ENCODE measurements around the gene DYNC1I1. TPM values are rescaled to one million over a fixed set of nuclear protein-coding genes. Genes with fewer than 3 reads are reported as not detected.

DYNC1I1 gene
- polyA plus RNA-seq, 1 donor from 2014 or later = 28.9 TPM

DNA sequence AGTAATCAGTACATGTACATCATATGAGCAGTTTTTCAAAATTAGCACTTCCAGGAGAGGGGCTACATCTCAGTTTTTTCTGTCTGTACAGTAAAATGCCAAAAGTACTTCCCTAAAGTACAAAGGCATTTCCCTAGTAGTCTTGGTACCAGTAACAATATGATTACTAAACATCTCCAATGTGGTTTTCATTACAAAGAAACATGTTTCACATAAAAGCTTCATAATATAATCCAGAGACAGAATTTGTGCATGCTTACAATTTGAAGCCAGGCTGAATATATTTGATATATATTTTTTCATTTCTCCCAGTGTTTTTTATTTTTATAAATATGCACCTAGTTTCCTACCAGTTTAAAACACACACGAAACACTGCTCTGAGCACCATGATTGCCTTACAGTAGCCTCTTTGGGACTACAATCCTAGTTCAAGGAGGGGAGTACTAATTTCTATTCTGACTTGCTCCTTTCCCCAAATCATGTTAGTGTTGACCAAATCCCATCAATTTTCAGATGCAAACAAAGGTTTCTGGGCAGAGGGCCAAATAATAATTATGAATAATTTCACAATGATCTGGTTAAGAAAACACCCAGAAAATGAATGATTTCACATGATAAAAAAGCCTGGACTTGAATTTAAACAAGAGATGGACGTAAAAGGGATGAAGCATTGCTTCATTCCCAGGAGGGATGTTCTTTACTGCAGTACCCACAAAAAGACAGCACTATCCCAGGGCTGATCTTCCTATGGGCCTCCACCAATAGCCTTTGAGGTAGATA lies 348.3 kb downstream of the DYNC1I1 start:
- H3K9me3 ChIP-seq (ENCODE audit: low read length) = no peaks in the 10 kb centered on the region
- no peak overlapping the region for H2AFZ ChIP-seq (ENCODE audit: low read depth, low read length)
- no peaks in the 10 kb centered on the region for H3K79me2 ChIP-seq (replicated peaks; ENCODE audit: insufficient read depth, low read length)
- no peaks in the 10 kb centered on the region for H3K9me2 ChIP-seq (ENCODE audit: insufficient read depth, low read length)
- H3K27ac ChIP-seq (ENCODE audit: low read length) = no peak overlapping the region
- H3K4me2 ChIP-seq (ENCODE audit: low read length) = no peak overlapping the region
- H3K4me3 ChIP-seq (ENCODE audit: low read length) = no peak overlapping the region
- H4K20me1 ChIP-seq (ENCODE audit: insufficient read depth) = no peaks in the 10 kb centered on the region
- H3K9ac ChIP-seq (ENCODE audit: low read length) = no peak overlapping the region
- no peaks in the 10 kb centered on the region for H3K27me3 ChIP-seq (ENCODE audit: insufficient read depth, low read depth, low read length)
- TF ChIP-seq TAF1 (IDR thresholded peaks at IDR 0.05; ENCODE audit: low read depth) (no peak), SMC3 (conservative IDR thresholded peaks at IDR 0.05; ENCODE audit: poor library complexity) (no peak), EZH2 (IDR thresholded peaks at IDR 0.05; ENCODE audit: borderline replicate concordance, insufficient read depth, low read length, poor library complexity, severe bottlenecking) (no peak), EP300 (conservative IDR thresholded peaks at IDR 0.05; ENCODE audit: poor library complexity, severe bottlenecking) (no peak), POLR2AphosphoS5 (IDR thresholded peaks at IDR 0.05) (no peak), MXI1 (conservative IDR thresholded peaks at IDR 0.05; ENCODE audit: poor library complexity, severe bottlenecking) (no peak), RAD21 (conservative IDR thresholded peaks at IDR 0.05) (no peak)
- TF ChIP-seq, protein P1, sequence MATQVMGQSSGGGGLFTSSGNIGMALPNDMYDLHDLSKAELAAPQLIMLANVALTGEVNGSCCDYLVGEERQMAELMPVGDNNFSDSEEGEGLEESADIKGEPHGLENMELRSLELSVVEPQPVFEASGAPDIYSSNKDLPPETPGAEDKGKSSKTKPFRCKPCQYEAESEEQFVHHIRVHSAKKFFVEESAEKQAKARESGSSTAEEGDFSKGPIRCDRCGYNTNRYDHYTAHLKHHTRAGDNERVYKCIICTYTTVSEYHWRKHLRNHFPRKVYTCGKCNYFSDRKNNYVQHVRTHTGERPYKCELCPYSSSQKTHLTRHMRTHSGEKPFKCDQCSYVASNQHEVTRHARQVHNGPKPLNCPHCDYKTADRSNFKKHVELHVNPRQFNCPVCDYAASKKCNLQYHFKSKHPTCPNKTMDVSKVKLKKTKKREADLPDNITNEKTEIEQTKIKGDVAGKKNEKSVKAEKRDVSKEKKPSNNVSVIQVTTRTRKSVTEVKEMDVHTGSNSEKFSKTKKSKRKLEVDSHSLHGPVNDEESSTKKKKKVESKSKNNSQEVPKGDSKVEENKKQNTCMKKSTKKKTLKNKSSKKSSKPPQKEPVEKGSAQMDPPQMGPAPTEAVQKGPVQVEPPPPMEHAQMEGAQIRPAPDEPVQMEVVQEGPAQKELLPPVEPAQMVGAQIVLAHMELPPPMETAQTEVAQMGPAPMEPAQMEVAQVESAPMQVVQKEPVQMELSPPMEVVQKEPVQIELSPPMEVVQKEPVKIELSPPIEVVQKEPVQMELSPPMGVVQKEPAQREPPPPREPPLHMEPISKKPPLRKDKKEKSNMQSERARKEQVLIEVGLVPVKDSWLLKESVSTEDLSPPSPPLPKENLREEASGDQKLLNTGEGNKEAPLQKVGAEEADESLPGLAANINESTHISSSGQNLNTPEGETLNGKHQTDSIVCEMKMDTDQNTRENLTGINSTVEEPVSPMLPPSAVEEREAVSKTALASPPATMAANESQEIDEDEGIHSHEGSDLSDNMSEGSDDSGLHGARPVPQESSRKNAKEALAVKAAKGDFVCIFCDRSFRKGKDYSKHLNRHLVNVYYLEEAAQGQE (IDR thresholded peaks at IDR 0.05; ENCODE audit: borderline replicate concordance) = no peak
- TF ChIP-seq, protein P2, sequence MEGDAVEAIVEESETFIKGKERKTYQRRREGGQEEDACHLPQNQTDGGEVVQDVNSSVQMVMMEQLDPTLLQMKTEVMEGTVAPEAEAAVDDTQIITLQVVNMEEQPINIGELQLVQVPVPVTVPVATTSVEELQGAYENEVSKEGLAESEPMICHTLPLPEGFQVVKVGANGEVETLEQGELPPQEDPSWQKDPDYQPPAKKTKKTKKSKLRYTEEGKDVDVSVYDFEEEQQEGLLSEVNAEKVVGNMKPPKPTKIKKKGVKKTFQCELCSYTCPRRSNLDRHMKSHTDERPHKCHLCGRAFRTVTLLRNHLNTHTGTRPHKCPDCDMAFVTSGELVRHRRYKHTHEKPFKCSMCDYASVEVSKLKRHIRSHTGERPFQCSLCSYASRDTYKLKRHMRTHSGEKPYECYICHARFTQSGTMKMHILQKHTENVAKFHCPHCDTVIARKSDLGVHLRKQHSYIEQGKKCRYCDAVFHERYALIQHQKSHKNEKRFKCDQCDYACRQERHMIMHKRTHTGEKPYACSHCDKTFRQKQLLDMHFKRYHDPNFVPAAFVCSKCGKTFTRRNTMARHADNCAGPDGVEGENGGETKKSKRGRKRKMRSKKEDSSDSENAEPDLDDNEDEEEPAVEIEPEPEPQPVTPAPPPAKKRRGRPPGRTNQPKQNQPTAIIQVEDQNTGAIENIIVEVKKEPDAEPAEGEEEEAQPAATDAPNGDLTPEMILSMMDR (IDR thresholded peaks at IDR 0.05; ENCODE audit: poor library complexity, severe bottlenecking) = no peak
- no peaks in the 10 kb centered on the region for H3F3A ChIP-seq (ENCODE audit: insufficient read depth, low read length, poor library complexity, severe bottlenecking)
- no peaks in the 10 kb centered on the region for H3K36me3 ChIP-seq (ENCODE audit: insufficient read depth, low read length)

DNA sequence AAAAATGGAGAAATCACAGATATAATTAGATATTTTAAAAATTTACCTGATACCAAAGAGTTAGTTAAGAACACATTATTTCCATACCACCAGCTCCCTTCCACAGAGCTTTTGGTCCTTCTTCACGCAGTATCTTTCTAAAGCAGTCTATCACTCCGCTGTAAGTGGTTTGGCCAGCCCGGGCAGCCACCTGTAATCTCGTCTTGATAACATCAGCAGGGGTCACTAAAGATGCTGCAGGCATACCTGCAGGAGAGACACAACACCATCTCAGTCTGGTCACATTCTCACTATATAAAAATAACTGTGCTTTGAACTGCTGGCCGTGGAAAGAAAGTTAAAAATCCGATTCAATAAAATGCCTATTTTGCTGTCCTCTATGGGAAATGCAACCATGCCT lies 349.4 kb downstream of the DYNC1I1 start:
- H3F3A ChIP-seq (ENCODE audit: insufficient read depth, low read length, poor library complexity, severe bottlenecking) = no peaks in the 10 kb centered on the region
- H3K27ac ChIP-seq (ENCODE audit: low read length) = no peak overlapping the region
- H3K9me3 ChIP-seq (ENCODE audit: low read length) = no peaks in the 10 kb centered on the region
- no peaks in the 10 kb centered on the region for H3K9me2 ChIP-seq (ENCODE audit: insufficient read depth, low read length)
- H3K4me2 ChIP-seq (ENCODE audit: low read length) = no peak overlapping the region
- no peaks in the 10 kb centered on the region for H3K27me3 ChIP-seq (ENCODE audit: insufficient read depth, low read depth, low read length)
- no peak overlapping the region for H3K4me3 ChIP-seq (ENCODE audit: low read length)
- TF ChIP-seq TAF1 (IDR thresholded peaks at IDR 0.05; ENCODE audit: low read depth) (no peak), RAD21 (conservative IDR thresholded peaks at IDR 0.05) (no peak), EP300 (conservative IDR thresholded peaks at IDR 0.05; ENCODE audit: poor library complexity, severe bottlenecking) (no peak), POLR2AphosphoS5 (IDR thresholded peaks at IDR 0.05) (no peak), EZH2 (IDR thresholded peaks at IDR 0.05; ENCODE audit: borderline replicate concordance, insufficient read depth, low read length, poor library complexity, severe bottlenecking) (no peak), SMC3 (conservative IDR thresholded peaks at IDR 0.05; ENCODE audit: poor library complexity) (no peak), MXI1 (conservative IDR thresholded peaks at IDR 0.05; ENCODE audit: poor library complexity, severe bottlenecking) (no peak)
- TF ChIP-seq, protein P2 (IDR thresholded peaks at IDR 0.05; ENCODE audit: poor library complexity, severe bottlenecking) = no peak
- TF ChIP-seq, protein P1 (IDR thresholded peaks at IDR 0.05; ENCODE audit: borderline replicate concordance) = no peak
- no peaks in the 10 kb centered on the region for H3K79me2 ChIP-seq (replicated peaks; ENCODE audit: insufficient read depth, low read length)
- H2AFZ ChIP-seq (ENCODE audit: low read depth, low read length) = no peak overlapping the region
- H4K20me1 ChIP-seq (ENCODE audit: insufficient read depth) = no peaks in the 10 kb centered on the region
- H3K9ac ChIP-seq (ENCODE audit: low read length) = no peak overlapping the region
- no peaks in the 10 kb centered on the region for H3K36me3 ChIP-seq (ENCODE audit: insufficient read depth, low read length)

Data from neural cell (in vitro differentiated cells).